Upper lobe of right lung (tissue), 1 donor: Measurements from ENCODE around the gene HSD17B3. TPM values are rescaled to one million over a fixed set of nuclear protein-coding genes. Genes with fewer than 3 reads are reported as not detected.
"Not testable (repeated sequence)": the region's sequence is repeated elsewhere in the genome, so short reads cannot be mapped to it uniquely, and the experiment has no call there.

Experiments used
- ATAC-seq: fragments of 200-7000 bp; cut with Tn5 transposase; one replicate; pipeline ENCODE4 v1.9.1; 2020; ENCODE audit warnings: mild to moderate bottlenecking, moderate library complexity
- DNase-seq: peaks from one replicate; pipeline ENCODE4 v3.0.0-alpha.2; 2020
- H3K27ac ChIP-seq: fragments of 200-600 bp; one replicate; pipeline ENCODE4 v1.8.0; 2022
- H3K27me3 ChIP-seq: fragments of 200-600 bp; one replicate; pipeline ENCODE4 v1.8.0; 2022; ENCODE audit warnings: mild to moderate bottlenecking
- H3K36me3 ChIP-seq: fragments of 200-600 bp; one replicate; pipeline ENCODE4 v1.8.0; 2022
- H3K4me1 ChIP-seq: fragments of 200-600 bp; one replicate; pipeline ENCODE4 v1.8.0; 2022
- H3K4me3 ChIP-seq: fragments of 200-600 bp; one replicate; pipeline ENCODE4 v1.8.0; 2022; ENCODE audit warnings: mild to moderate bottlenecking
- H3K9me3 ChIP-seq: fragments of 200-600 bp; one replicate; pipeline ENCODE4 v1.8.0; 2022
- CTCF ChIP-seq: fragments of 200-600 bp; IDR thresholded peaks from one replicate; pipeline ENCODE4 v1.8.0; 2022; ENCODE audit warnings: antibody characterized with exemption
- intact Hi-C: fragments of 100-400 bp; cut with DNase I; formaldehyde crosslinking; loops from one replicate; pipeline ENCODE4 v1.11.0; 2022
- total RNA-seq: library from RNA; stranded (reverse); fragmentation: NEBNext Ultra II Directional; extraction: Animal tissue kit (Norgen Biotek cat#: 25700); gene quantifications from one replicate; pipeline ENCODE4 v1.2.1, GENCODE V29; 2021
- donor health status: DM: no; HTN: yes; CAD: no; lungs with severe emphysema.

The HSD17B3 gene
- total RNA-seq, 1 donor from 2014 or later: 0.81 TPM

- H3K9me3 ChIP-seq: no peaks in the 10 kb centered on the region
- H3K27ac ChIP-seq: no peak overlapping the region
- intact Hi-C loops: no loop called here
- DNase-seq (no peak), ATAC-seq (no peak)
- H3K4me3 ChIP-seq: no peak overlapping the region
- no peaks in the 10 kb centered on the region for H3K4me1 ChIP-seq
- no peak for TF ChIP-seq CTCF
- H3K36me3 ChIP-seq: no peaks in the 10 kb centered on the region
- H3K27me3 ChIP-seq: no peaks in the 10 kb centered on the region
These were observed 103.0 kb downstream of the HSD17B3 start for GRCh38 chr9:96199006-96199405.

- Histone ChIP-seq H3K9me3 (no peaks in the 10 kb centered on the region), H3K4me1 (no peaks in the 10 kb centered on the region), H3K27me3 (no peaks in the 10 kb centered on the region), H3K4me3 (no peak overlapping the region), H3K27ac (no peak overlapping the region), H3K36me3 (no peaks in the 10 kb centered on the region)
- intact Hi-C loops: no loop called here
- no peak for ATAC-seq
- no peak for DNase-seq
- no peak for TF ChIP-seq CTCF
These were observed 106.4 kb downstream of the HSD17B3 start for GRCh38 chr9:96195541-96195940.

GRCh38 chr9:96193236-96193755 is 108.7 kb downstream of the HSD17B3 start:
- H3K27ac ChIP-seq: no peak overlapping the region
- H3K4me3 ChIP-seq: no peak overlapping the region
- no peaks in the 10 kb centered on the region for H3K36me3 ChIP-seq
- H3K27me3 ChIP-seq: no peaks in the 10 kb centered on the region
- H3K4me1 ChIP-seq: no peaks in the 10 kb centered on the region
- ATAC-seq (no peak), DNase-seq (no peak)
- intact Hi-C loops: no loop called here
- no peak for TF ChIP-seq CTCF
- no peaks in the 10 kb centered on the region for H3K9me3 ChIP-seq

- Histone ChIP-seq H3K9me3 (no peaks in the 10 kb centered on the region), H3K4me1 (no peaks in the 10 kb centered on the region), H3K36me3 (no peaks in the 10 kb centered on the region), H3K27me3 (no peaks in the 10 kb centered on the region), H3K4me3 (no peak overlapping the region), H3K27ac (no peak overlapping the region)
- intact Hi-C loops: no loop called here
- DNase-seq: no peak
- TF ChIP-seq CTCF: no peak
- ATAC-seq: no peak
These were observed 109.3 kb downstream of the HSD17B3 start for GRCh38 chr9:96192710-96193109.

- Histone ChIP-seq H3K9me3 (no peaks in the 10 kb centered on the region), H3K4me3 (no peak overlapping the region), H3K27me3 (no peaks in the 10 kb centered on the region), H3K27ac (no peak overlapping the region), H3K36me3 (no peaks in the 10 kb centered on the region), H3K4me1 (no peaks in the 10 kb centered on the region)
- intact Hi-C loops: no loop called here
- no peak for DNase-seq
- no peak for TF ChIP-seq CTCF
- ATAC-seq: no peak
These were observed 112.0 kb downstream of the HSD17B3 start for GRCh38 chr9:96189995-96190394.

- H3K36me3 ChIP-seq, H3K9me3 ChIP-seq, H3K4me1 ChIP-seq, intact Hi-C loops, ATAC-seq, H3K4me3 ChIP-seq, H3K27me3 ChIP-seq, H3K27ac ChIP-seq, DNase-seq: not testable (repeated sequence)
These were observed 112.4 kb downstream of the HSD17B3 start for GRCh38 chr9:96189581-96189980.
